ENCODE measurements around the gene CCDC112. TPM values are rescaled to one million over a fixed set of nuclear protein-coding genes. Genes with fewer than 3 reads are reported as not detected.
"Not testable (repeated sequence)": the region's sequence is repeated elsewhere in the genome, so short reads cannot be mapped to it uniquely, and the experiment has no call there.

Gene CCDC112
- total RNA-seq, 2 experiments from 2014 or later: 2.2 to 4.1 TPM

DNA sequence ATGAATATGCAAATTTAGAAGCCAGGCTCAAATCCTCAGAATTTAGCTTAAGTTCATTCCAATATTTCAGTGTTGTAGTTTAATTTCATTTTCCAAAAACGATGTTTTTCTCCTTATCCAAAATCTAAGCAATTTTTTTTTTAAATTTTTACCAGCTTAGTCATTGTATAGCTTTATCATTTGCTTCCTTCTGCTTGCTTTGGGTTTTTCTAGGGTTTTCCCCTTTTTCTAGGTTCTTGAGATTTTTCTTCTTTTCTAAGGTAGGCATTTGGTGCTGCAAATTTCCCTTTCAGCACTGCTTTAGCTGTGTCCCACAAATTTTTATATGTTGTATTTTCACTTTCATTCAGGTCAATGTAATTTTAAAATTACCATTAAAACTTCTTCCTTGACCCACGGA lies 34.4 kb upstream of the CCDC112 start:
- H3K27ac Mint-ChIP-seq: no peak overlapping the region
- CTCF ChIA-PET: interaction anchor here (1.3 to 1.8 kb wide), 2 partner anchors 24 to 243 kb away, joined by 4 to 5 read pairs; no protein-coding TSS in a partner anchor
- no peaks in the 10 kb centered on the region for H3K9me3 Mint-ChIP-seq (ENCODE audit: low read depth)
- DNase-seq (no peak), ATAC-seq (no peak)
- H3K27me3 Mint-ChIP-seq: peaks cover 16% of the 10 kb centered on the region
- POLR2A ChIA-PET: no interaction called here
- no peaks in the 10 kb centered on the region for H3K36me3 Mint-ChIP-seq (ENCODE audit: low read depth)
- no peak overlapping the region for H3K4me3 Mint-ChIP-seq
- intact Hi-C loops (cut with DNase I, micrococcal nuclease): loop anchor here (2.0 to 5.0 kb wide), 2 partner anchors 46 to 131 kb away; no protein-coding TSS in a partner anchor
- peaks cover 9% of the 10 kb centered on the region for H3K4me1 Mint-ChIP-seq

DNA sequence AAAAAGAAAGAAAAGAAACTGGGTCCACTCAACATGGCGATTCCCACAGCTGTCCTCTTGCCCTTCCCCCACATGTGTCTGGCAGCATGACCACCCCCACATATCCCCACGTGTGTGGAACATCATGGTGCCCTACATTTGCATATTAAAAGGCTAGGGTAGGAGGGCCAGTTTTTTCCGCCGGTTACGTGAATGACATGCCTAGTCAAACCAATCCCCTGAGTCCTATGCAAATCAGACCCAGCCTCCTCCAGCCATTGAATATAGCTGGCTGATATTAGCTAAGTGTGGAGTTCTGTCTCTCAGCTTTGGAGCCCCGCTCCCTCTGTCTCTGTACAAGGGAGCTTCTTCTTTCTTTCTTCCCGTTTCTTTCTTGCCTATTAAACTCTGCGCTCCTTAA lies 33.0 kb upstream of the CCDC112 start:
- H3K27me3 Mint-ChIP-seq: peaks cover 16% of the 10 kb centered on the region
- ChIA-PET POLR2A (no interaction called here), CTCF (no interaction called here)
- H3K36me3 Mint-ChIP-seq (ENCODE audit: low read depth): no peaks in the 10 kb centered on the region
- no peak for ATAC-seq
- H3K9me3 Mint-ChIP-seq (ENCODE audit: low read depth): no peaks in the 10 kb centered on the region
- no peak overlapping the region for H3K4me3 Mint-ChIP-seq
- no peak overlapping the region for H3K27ac Mint-ChIP-seq
- DNase-seq: no peak
- H3K4me1 Mint-ChIP-seq: peaks cover 9% of the 10 kb centered on the region
- intact Hi-C loops (cut with DNase I, micrococcal nuclease): no loop called here

DNA sequence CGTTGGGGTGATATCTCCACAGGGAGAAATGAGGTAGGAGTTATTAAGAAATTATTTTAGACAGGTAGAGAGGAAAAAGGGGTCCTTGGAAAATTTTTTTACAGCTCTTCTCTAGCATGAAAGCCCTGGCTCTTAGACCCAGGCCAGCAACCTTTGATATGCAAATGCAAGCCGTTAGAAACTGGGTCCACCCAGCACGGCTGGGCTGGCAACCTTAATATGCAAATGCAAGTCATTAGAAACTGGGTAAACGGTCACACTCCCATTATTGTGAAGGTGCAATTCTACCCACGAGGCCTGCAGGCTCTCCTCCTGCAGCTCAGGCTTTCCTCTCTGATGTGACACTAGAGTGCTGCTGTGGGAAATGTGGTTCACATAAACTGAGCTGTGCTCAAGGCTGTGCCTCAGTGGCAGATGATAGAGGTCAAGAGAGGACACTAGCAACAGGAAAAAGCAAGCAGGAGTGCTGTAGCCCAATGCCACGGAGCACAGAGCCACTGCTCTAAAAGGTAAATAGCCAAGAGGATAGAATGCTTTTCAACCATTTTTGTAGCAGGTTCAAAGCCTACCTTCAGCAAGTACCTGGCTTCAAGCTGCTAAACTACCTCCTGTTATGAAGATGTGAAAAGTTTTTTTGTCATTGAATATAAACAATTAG lies 32.3 kb upstream of the CCDC112 start:
- H3K36me3 Mint-ChIP-seq (ENCODE audit: low read depth); H3K4me1 Mint-ChIP-seq; intact Hi-C loops (cut with DNase I, micrococcal nuclease); H3K27ac Mint-ChIP-seq; H3K9me3 Mint-ChIP-seq (ENCODE audit: low read depth); H3K4me3 Mint-ChIP-seq; POLR2A ChIA-PET; CTCF ChIA-PET; ATAC-seq; DNase-seq: not testable (repeated sequence)
- H3K27me3 Mint-ChIP-seq: peaks cover 19% of the 10 kb centered on the region

DNA sequence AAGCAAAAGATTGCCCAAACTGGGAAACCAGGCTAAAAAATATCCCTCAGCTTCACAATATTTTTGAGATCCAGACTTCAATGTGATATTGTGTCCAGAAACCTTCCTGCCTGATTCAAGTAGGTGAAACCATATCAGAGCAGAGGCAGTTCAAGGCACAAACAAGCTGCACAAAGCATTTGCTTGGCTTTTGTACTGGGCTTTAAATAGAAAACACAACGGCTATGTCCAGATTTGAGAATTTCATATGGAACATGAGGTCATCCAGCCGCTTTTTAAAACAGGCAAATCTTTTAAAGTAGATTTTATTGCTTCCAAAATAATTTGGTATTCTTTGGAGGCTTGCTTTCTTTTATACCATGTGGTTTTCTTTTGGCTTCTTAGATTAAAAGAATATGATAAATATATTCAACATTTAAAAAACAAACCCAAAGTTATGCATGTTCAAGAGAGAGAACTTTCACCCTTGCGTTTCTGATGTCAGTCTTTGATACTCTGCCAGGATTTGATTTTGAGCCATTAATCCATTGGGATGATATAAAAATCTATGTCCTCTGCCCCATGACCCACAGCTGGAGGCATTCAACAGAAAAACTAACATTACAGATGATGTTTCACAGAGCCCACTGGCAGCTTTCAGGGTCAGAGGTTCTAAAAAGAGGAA lies 29.0 kb upstream of the CCDC112 start:
- Mint-ChIP-seq H3K36me3 (ENCODE audit: low read depth) (no peaks in the 10 kb centered on the region), H3K27me3 (peaks cover 25% of the 10 kb centered on the region), H3K27ac (no peak overlapping the region), H3K9me3 (ENCODE audit: low read depth) (no peaks in the 10 kb centered on the region), H3K4me1 (no peaks in the 10 kb centered on the region), H3K4me3 (no peak overlapping the region)
- ChIA-PET CTCF (no interaction called here), POLR2A (no interaction called here)
- intact Hi-C loops (cut with DNase I, micrococcal nuclease): no loop called here
- ATAC-seq (no peak), DNase-seq (no peak)

DNA sequence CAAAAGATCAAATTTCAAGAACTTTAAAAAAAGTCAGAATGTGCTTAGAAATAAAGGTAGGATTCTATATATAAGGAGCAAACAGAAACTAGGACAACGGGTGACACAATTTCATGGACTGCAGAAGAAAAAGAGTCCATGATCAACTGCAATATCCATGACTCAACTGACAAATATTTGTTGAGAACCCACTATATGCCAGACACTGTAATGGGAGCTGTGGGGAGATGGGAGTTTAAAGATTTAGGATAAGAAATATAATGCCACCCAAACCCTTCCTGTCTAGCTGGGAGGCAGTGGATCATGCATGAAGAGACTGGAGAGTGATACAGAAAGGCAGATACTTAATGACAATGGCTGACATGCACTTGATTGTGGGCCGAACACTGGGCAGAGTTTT lies 27.6 kb upstream of the CCDC112 start:
- Mint-ChIP-seq H3K4me3 (no peak overlapping the region), H3K9me3 (ENCODE audit: low read depth) (no peaks in the 10 kb centered on the region), H3K27me3 (peaks cover 27% of the 10 kb centered on the region), H3K4me1 (no peaks in the 10 kb centered on the region), H3K36me3 (ENCODE audit: low read depth) (no peaks in the 10 kb centered on the region), H3K27ac (no peak overlapping the region)
- CTCF ChIA-PET: interaction anchor here (1.1 to 1.2 kb wide), 2 partner anchors 10 to 251 kb away, joined by 3 to 6 read pairs; no protein-coding TSS in a partner anchor
- POLR2A ChIA-PET: no interaction called here
- DNase-seq (no peak), ATAC-seq (no peak)
- intact Hi-C loops (cut with DNase I, micrococcal nuclease): no loop called here

DNA sequence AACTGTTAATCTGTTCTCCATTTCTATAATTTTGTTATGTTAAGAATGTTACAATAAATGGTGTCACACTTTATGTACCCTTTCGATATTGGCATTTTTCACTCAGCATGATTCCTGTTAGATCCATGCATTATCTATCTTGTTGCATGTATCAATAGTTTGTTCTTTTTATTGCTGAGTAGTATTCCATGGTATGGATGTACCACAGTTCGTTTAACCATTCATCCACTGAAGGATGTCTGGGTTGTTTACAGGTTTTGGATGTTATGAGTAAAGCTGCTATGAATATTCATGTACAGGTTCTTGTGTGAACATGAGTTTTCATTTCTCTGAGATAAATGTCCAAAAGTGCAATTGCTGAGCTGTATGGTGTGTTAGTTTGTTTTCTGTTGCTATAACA lies 26.3 kb upstream of the CCDC112 start:
- intact Hi-C loops (cut with DNase I, micrococcal nuclease): no loop called here
- no peak for ATAC-seq
- Mint-ChIP-seq H3K4me3 (no peak overlapping the region), H3K27ac (no peak overlapping the region), H3K9me3 (ENCODE audit: low read depth) (no peaks in the 10 kb centered on the region), H3K36me3 (ENCODE audit: low read depth) (no peaks in the 10 kb centered on the region), H3K4me1 (no peaks in the 10 kb centered on the region), H3K27me3 (peaks cover 27% of the 10 kb centered on the region)
- ChIA-PET POLR2A (no interaction called here), CTCF (interaction anchor here (0.9 to 1.6 kb wide), 3 partner anchors 11 to 252 kb away, joined by 3 to 6 read pairs (median 5); no protein-coding TSS in a partner anchor)
- no peak for DNase-seq

DNA sequence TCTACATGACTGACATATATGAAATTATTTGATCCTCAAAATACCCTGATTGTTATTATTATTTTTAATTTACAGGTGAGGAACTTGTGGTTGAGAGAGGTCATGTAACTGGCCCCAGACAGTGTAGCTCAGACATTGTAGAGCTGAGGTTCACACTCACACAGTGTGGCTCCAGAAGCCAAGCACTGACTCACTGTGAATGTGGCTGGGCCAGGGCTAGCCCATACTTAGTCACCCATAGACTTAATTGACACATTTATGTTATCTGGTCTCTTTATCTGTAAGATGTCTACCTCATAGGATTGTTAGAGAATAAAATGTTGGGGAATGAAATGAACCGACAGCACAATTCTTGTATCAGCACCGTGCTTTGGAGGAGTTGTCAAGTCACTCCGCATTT lies 24.9 kb upstream of the CCDC112 start:
- no peak overlapping the region for H3K27ac Mint-ChIP-seq
- ChIA-PET POLR2A (no interaction called here), CTCF (interaction anchor here (3.6 kb wide), 1 partner anchor 12 kb away, joined by 16 read pairs; no protein-coding TSS in a partner anchor)
- intact Hi-C loops (cut with DNase I, micrococcal nuclease): no loop called here
- H3K36me3 Mint-ChIP-seq (ENCODE audit: low read depth): no peaks in the 10 kb centered on the region
- no peaks in the 10 kb centered on the region for H3K9me3 Mint-ChIP-seq (ENCODE audit: low read depth)
- H3K27me3 Mint-ChIP-seq: peaks cover 32% of the 10 kb centered on the region
- ATAC-seq (peak; percentile 73), DNase-seq (peak; percentile 14)
- no peak overlapping the region for H3K4me3 Mint-ChIP-seq
- no peaks in the 10 kb centered on the region for H3K4me1 Mint-ChIP-seq

DNA sequence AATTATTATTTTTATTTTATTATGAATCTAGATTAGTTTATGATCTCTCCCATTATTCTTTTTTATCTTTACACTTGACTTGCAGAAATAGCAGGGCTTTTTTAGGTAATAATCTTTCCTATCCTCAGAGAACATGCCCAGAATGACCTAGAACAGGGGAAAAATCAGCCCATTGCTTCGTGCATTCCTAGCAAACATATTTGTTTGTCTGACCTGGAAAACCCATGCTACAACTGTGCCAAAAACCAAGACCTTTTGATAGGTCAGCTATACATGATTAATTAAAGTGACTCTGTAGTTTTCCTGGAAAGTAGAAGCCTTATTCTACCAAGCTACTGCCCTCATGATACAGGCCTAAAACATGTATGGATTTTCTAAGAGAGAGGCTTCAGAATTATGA lies 24.1 kb upstream of the CCDC112 start:
- CTCF ChIA-PET: interaction anchor here (3.6 kb wide), 1 partner anchor 11 kb away, joined by 16 read pairs; no protein-coding TSS in a partner anchor
- POLR2A ChIA-PET: no interaction called here

DNA sequence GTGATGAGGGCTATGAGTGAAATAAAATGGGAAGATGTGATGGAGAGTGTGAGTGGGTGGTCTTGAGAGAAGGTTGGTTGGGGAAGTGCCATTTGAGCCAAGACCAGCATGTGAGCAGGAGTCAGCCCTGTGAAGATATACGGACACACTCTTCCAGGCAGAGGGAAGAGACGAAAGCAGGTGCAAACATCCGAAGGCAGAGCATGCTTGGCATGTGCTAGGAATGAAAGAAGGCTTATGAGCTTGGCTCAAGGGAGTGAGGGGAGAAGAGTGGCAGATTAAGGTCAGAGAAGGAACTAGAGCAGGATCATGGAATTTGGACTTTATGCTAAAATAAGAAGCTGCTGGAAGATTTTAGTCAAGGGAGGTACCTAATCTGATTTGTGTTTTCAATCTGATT lies 23.6 kb upstream of the CCDC112 start:
- ChIA-PET POLR2A (no interaction called here), CTCF (interaction anchor here (3.6 kb wide), 1 partner anchor 10 kb away, joined by 16 read pairs; no protein-coding TSS in a partner anchor)
- Mint-ChIP-seq H3K27me3 (peaks cover 32% of the 10 kb centered on the region), H3K27ac (no peak overlapping the region), H3K4me3 (no peak overlapping the region), H3K4me1 (no peaks in the 10 kb centered on the region), H3K36me3 (ENCODE audit: low read depth) (no peaks in the 10 kb centered on the region), H3K9me3 (ENCODE audit: low read depth) (no peaks in the 10 kb centered on the region)
- ATAC-seq (no peak), DNase-seq (no peak)
- intact Hi-C loops (cut with DNase I, micrococcal nuclease): no loop called here

More for the DNA sequence above, 24.1 kb upstream of the CCDC112 start:
- H3K4me1 Mint-ChIP-seq: no peaks in the 10 kb centered on the region
- intact Hi-C loops (cut with DNase I, micrococcal nuclease): no loop called here
- no peaks in the 10 kb centered on the region for H3K9me3 Mint-ChIP-seq (ENCODE audit: low read depth)
- no peak for ATAC-seq
- H3K4me3 Mint-ChIP-seq: no peak overlapping the region
- H3K36me3 Mint-ChIP-seq (ENCODE audit: low read depth): no peaks in the 10 kb centered on the region
- no peak for DNase-seq
- H3K27ac Mint-ChIP-seq: no peak overlapping the region
- peaks cover 32% of the 10 kb centered on the region for H3K27me3 Mint-ChIP-seq

DNA sequence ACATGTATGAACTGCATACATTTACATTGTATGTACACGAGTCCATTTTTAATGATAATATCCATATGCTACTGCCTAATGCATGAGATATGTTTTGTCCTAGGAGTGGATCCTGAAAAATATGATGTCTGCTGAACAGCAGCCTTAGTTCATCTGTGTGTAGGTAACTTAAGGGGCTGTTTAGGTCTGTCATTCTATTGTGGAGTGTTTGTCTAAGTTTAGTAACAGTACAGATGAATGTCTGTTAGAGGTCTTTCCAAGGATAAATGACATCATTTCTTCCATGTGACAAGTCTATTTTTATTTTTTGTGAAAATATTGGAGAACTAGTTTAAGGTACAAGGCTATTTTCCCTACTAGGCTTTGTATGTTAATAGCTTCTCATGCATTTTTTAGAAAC lies 22.6 kb upstream of the CCDC112 start:
- H3K27me3 Mint-ChIP-seq: peaks cover 26% of the 10 kb centered on the region
- POLR2A ChIA-PET: no interaction called here
- H3K36me3 Mint-ChIP-seq (ENCODE audit: low read depth): no peaks in the 10 kb centered on the region
- ATAC-seq (no peak), DNase-seq (no peak)
- no peak overlapping the region for H3K4me3 Mint-ChIP-seq
- H3K27ac Mint-ChIP-seq: no peak overlapping the region
- no peaks in the 10 kb centered on the region for H3K9me3 Mint-ChIP-seq (ENCODE audit: low read depth)
- H3K4me1 Mint-ChIP-seq: no peaks in the 10 kb centered on the region
- intact Hi-C loops (cut with DNase I, micrococcal nuclease): no loop called here
- CTCF ChIA-PET: interaction anchor here (1.0 to 3.6 kb wide), 2 partner anchors 9 to 256 kb away, joined by 4 to 16 read pairs; no protein-coding TSS in a partner anchor

DNA sequence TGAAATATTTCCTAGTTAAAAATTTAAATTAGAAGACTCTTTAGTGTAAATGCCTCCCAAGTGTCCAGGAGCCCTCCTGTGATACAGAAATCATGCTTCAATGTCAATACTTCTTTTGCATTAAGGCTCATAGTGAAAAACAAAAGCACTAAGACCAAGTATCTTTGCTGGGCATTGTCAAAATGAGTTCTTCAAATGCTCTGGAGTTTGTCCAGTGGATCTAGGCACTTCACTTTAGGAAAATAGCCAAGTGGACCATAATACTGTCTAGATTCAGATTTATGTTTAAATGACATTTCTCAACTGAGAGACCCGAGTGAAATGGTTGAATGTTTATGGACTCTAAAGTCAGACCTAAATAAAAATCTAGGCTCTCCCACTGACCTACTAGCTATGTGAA lies 21.3 kb upstream of the CCDC112 start:
- no peaks in the 10 kb centered on the region for H3K36me3 Mint-ChIP-seq (ENCODE audit: low read depth)
- no peaks in the 10 kb centered on the region for H3K4me1 Mint-ChIP-seq
- peaks cover 27% of the 10 kb centered on the region for H3K27me3 Mint-ChIP-seq
- ChIA-PET CTCF (interaction anchor here (3.2 to 3.6 kb wide), 2 partner anchors 8 to 11 kb away, joined by 16 to 20 read pairs; no protein-coding TSS in a partner anchor), POLR2A (no interaction called here)
- intact Hi-C loops (cut with DNase I, micrococcal nuclease): no loop called here
- no peak overlapping the region for H3K27ac Mint-ChIP-seq
- H3K4me3 Mint-ChIP-seq: no peak overlapping the region
- DNase-seq: no peak
- no peaks in the 10 kb centered on the region for H3K9me3 Mint-ChIP-seq (ENCODE audit: low read depth)
- no peak for ATAC-seq

DNA sequence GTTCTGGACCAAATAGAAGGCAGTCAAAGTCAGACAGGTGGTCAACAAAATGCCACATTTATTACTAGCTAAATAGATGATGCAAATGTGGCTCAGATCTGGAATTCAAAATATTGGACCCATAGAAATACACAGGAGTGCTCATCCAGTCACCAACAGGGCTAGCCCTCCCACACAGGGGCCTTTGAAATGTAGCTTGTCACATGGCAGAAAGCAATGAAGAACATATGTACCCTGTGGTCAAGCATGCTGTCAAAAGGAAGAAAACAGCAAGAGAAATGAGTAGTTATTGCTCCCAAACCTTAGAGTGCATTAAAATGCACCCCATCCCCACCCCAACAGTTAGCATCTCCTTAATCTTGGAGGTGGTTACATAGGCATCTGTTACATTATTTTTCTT lies 20.9 kb upstream of the CCDC112 start:
- ChIA-PET CTCF (interaction anchor here (3.2 kb wide), 1 partner anchor 11 kb away, joined by 20 read pairs; no protein-coding TSS in a partner anchor), POLR2A (interaction anchor here (0.5 kb wide), 1 partner anchor 429 kb away, joined by 3 read pairs; no protein-coding TSS in a partner anchor)
- peaks cover 24% of the 10 kb centered on the region for H3K27me3 Mint-ChIP-seq
- intact Hi-C loops (cut with DNase I, micrococcal nuclease): no loop called here
- H3K27ac Mint-ChIP-seq: no peak overlapping the region
- ATAC-seq (no peak), DNase-seq (no peak)
- H3K4me3 Mint-ChIP-seq: no peak overlapping the region
- no peaks in the 10 kb centered on the region for H3K36me3 Mint-ChIP-seq (ENCODE audit: low read depth)
- H3K9me3 Mint-ChIP-seq (ENCODE audit: low read depth): no peaks in the 10 kb centered on the region
- no peaks in the 10 kb centered on the region for H3K4me1 Mint-ChIP-seq
